HEK293 (cell line): ENCODE measurements around the gene ANKRD6.

Source experiments
- CTCF ChIA-PET: fragments of 350-600 bp; formaldehyde crosslinking; extraction: SDS; loops from one replicate; lab custom pipeline; 2021; ENCODE audit warnings: antibody characterized with exemption; lab: Yijun Ruan, JAX
- POLR2A ChIA-PET: fragments of 300-600 bp; formaldehyde crosslinking; extraction: SDS; loops from one replicate; lab custom pipeline; 2020; ENCODE audit warnings: antibody characterized with exemption, inconsistent platforms; lab: Yijun Ruan, JAX
- H3K27ac ChIP-seq: fragments of 200-500 bp; sonication (Bioruptor generic); 2 replicates; pipeline ENCODE4 v1.5.1; 2014; ENCODE audit warnings: low read depth, low read length, control low read depth, inconsistent platforms; ENCODE audit errors: extremely low read depth
- H3K36me3 ChIP-seq, 2 experiments: fragments of 200-500 bp in 1 of 2; sonication (Bioruptor generic) in 1 of 2; 1 replicate in 1 of 2; 2 replicates in 1 of 2; pipeline ENCODE4 v1.5.1; 2014 to 2017; ENCODE audit warnings: inconsistent platforms in 2 of 2, low read length in 2 of 2; ENCODE audit not compliant: control insufficient read depth in 2 of 2, insufficient read depth in 1 of 2
- H3K4me1 ChIP-seq: fragments of 200-500 bp; sonication (Bioruptor generic); 2 replicates; pipeline ENCODE4 v1.5.1; 2014; ENCODE audit warnings: mild to moderate bottlenecking, low read length, inconsistent platforms; ENCODE audit not compliant: control insufficient read depth, insufficient read depth
- H3K4me3 ChIP-seq: 2 replicates; pipeline ENCODE4 v1.5.1; 2011; ENCODE audit warnings: low read depth, mild to moderate bottlenecking, control low read depth, low read length, moderate library complexity
- H3K9me3 ChIP-seq: fragments of 200-500 bp; sonication (Bioruptor generic); 2 replicates; pipeline ENCODE4 v1.5.1; 2014; ENCODE audit warnings: low read depth, low read length, inconsistent platforms; ENCODE audit not compliant: control insufficient read depth, insufficient read depth
- HOXD13 ChIP-seq: sonication (generic); formaldehyde crosslinking; IDR thresholded peaks from 2 replicates; pipeline ENCODE4 v1.8.0; 2022; ENCODE audit warnings: missing genetic modification reagents, borderline replicate concordance
- ZBTB10 ChIP-seq: fragments of 450-650 bp; formaldehyde crosslinking; IDR thresholded peaks from 2 replicates; pipeline ENCODE4 v1.5.1; 2016; ENCODE audit warnings: missing biosample characterization, missing genetic modification characterization
- ZBTB26 ChIP-seq: fragments of 450-650 bp; formaldehyde crosslinking; optimal IDR thresholded peaks from 2 replicates; pipeline ENCODE3; 2016; ENCODE audit warnings: missing biosample characterization, mild to moderate bottlenecking, missing genetic modification characterization
- ZNF112 ChIP-seq: fragments of 450-650 bp; formaldehyde crosslinking; IDR thresholded peaks from 2 replicates; pipeline ENCODE4 v1.5.0; 2017; ENCODE audit warnings: missing biosample characterization, missing genetic modification characterization
- ZNF157 ChIP-seq: fragments of 450-650 bp; formaldehyde crosslinking; IDR thresholded peaks from 2 replicates; pipeline ENCODE4 v1.5.1; 2016; ENCODE audit warnings: missing biosample characterization, missing genetic modification characterization
- ZNF174 ChIP-seq: fragments of 450-650 bp; formaldehyde crosslinking; IDR thresholded peaks from 2 replicates; pipeline ENCODE4 v1.5.0; 2017; ENCODE audit warnings: missing biosample characterization, mild to moderate bottlenecking, missing genetic modification characterization
- ZNF184 ChIP-seq: fragments of 450-650 bp; IDR thresholded peaks from 2 replicates; pipeline ENCODE4 v1.5.1; 2018; ENCODE audit warnings: missing biosample characterization, mild to moderate bottlenecking, missing genetic modification characterization
- ZNF274 ChIP-seq, 2 experiments: fragments of 200-500 bp in 1 of 2; fragments of 450-650 bp in 1 of 2; sonication (Bioruptor generic) in 1 of 2; formaldehyde crosslinking in 1 of 2; IDR thresholded peaks; 2 replicates each; pipeline versions ENCODE4 v1.5.1 to v1.6.1; 2014 to 2016; ENCODE audit warnings: borderline replicate concordance in 1 of 2, inconsistent platforms in 1 of 2, low read length in 1 of 2, missing biosample characterization in 1 of 2, missing genetic modification characterization in 1 of 2
- ZNF292 ChIP-seq: fragments of 450-650 bp; formaldehyde crosslinking; IDR thresholded peaks from 2 replicates; pipeline ENCODE4 v1.5.1; 2016; ENCODE audit warnings: low read depth, missing biosample characterization, missing genetic modification characterization, borderline replicate concordance
- ZNF398 ChIP-seq: fragments of 450-650 bp; formaldehyde crosslinking; IDR thresholded peaks from 2 replicates; pipeline ENCODE4 v1.5.1; 2017; ENCODE audit warnings: missing biosample characterization, missing genetic modification characterization
- ZNF580 ChIP-seq: fragments of 450-650 bp; formaldehyde crosslinking; IDR thresholded peaks from 2 replicates; pipeline ENCODE4 v1.5.1; 2016; ENCODE audit warnings: missing biosample characterization, missing genetic modification characterization
- ZNF777 ChIP-seq: fragments of 450-650 bp; formaldehyde crosslinking; IDR thresholded peaks from 2 replicates; pipeline ENCODE4 v1.5.1; 2017; ENCODE audit warnings: missing biosample characterization, missing genetic modification characterization, borderline replicate concordance
- ZNF785 ChIP-seq: fragments of 450-650 bp; formaldehyde crosslinking; IDR thresholded peaks from 2 replicates; pipeline ENCODE4 v1.5.1; 2016; ENCODE audit warnings: missing biosample characterization, missing genetic modification characterization
- ZNF792 ChIP-seq: fragments of 450-650 bp; formaldehyde crosslinking; IDR thresholded peaks from 2 replicates; pipeline ENCODE4 v1.5.1; 2016; ENCODE audit warnings: missing biosample characterization, missing genetic modification characterization
- ZXDB ChIP-seq: fragments of 450-650 bp; formaldehyde crosslinking; IDR thresholded peaks from 2 replicates; pipeline ENCODE4 v1.5.1; 2016; ENCODE audit warnings: missing biosample characterization, missing genetic modification characterization

The ANKRD6 gene

GRCh38 chr6:89387516-89388201 lies 45.3 kb upstream of the ANKRD6 start (continued):
- TF ChIP-seq ZNF398 (no peak), ZNF184 (tag by site-specific recombination) (no peak), ZNF785 (tag by site-specific recombination) (no peak), ZNF777 (no peak), HOXD13 (CRISPR knock-in tag) (no peak), ZNF112 (no peak), ZNF792 (tag by site-specific recombination) (no peak)

- POLR2A ChIA-PET = no interaction called here
- CTCF ChIA-PET = interaction anchor here (0.7 to 2.5 kb wide), 5 partner anchors 13 to 368 kb away, joined by 3 to 9 read pairs (median 4); no protein-coding TSS in a partner anchor
- Histone ChIP-seq H3K27ac (no peak overlapping the region), H3K4me3 (no peak overlapping the region), H3K4me1 (no peaks in the 10 kb centered on the region; the same call in 1 of the 2 replicates), H3K9me3 (no peaks in the 10 kb centered on the region), H3K36me3 (peaks cover 0 to 19% of the 10 kb centered on the region in 2 experiments; a peak in 2 of 3 replicates)
- TF ChIP-seq ZNF174 (tag by site-specific recombination) = no peak
- no peak for TF ChIP-seq ZNF580
Measured at GRCh38 chr6:89388846-89389245, 44.1 kb upstream of the ANKRD6 start.

- POLR2A ChIA-PET = no interaction called here
- CTCF ChIA-PET = interaction anchor here (1.0 kb wide), 1 partner anchor 20 kb away, joined by 4 read pairs; no protein-coding TSS in a partner anchor
- H3K27ac ChIP-seq = no peak overlapping the region
Measured at GRCh38 chr6:89392823-89393222, 40.1 kb upstream of the ANKRD6 start.

More at GRCh38 chr6:89392823-89393222, 40.1 kb upstream of the ANKRD6 start:
- no peak for TF ChIP-seq ZNF274 (IDR thresholded peaks at IDR 0.05; ENCODE audit: low read length)
- TF ChIP-seq ZNF274 (tag by site-specific recombination; IDR thresholded peaks at IDR 0.05; ENCODE audit: borderline replicate concordance) = no peak
- TF ChIP-seq ZBTB10 = no peak
- no peak for TF ChIP-seq ZNF292 (tag by site-specific recombination)
- no peak for TF ChIP-seq ZXDB
- TF ChIP-seq ZBTB26 (tag by site-specific recombination) = no peak
- TF ChIP-seq ZNF157 = no peak
- TF ChIP-seq, all 188 proteins: peak for 0
- H3K4me1 ChIP-seq = no peaks in the 10 kb centered on the region
- H3K4me3 ChIP-seq = no peak overlapping the region
- no peaks in the 10 kb centered on the region for H3K9me3 ChIP-seq
- H3K36me3 ChIP-seq = peaks cover 0 to 4% of the 10 kb centered on the region in 2 experiments; a peak in 1 of 3 replicates
